Mesendoderm (in vitro differentiated cells): ENCODE data around the gene RASAL1.

ENCODE experiments used
- DNase-seq: peaks from one replicate; pipeline ENCODE4 v3.0.0; 2013
- H2AK5ac ChIP-seq: 2 replicates; pipeline ENCODE4 v1.6.1; 2013; ENCODE audit warnings: low read length, inconsistent platforms
- H2BK120ac ChIP-seq: 2 replicates; pipeline ENCODE4 v1.6.1; 2013; ENCODE audit warnings: low read depth, mild to moderate bottlenecking, low read length, moderate library complexity, mixed read lengths
- H2BK15ac ChIP-seq: replicated peaks from 2 replicates; pipeline ENCODE4 v1.6.1; 2013; ENCODE audit warnings: low read depth, mild to moderate bottlenecking, moderate library complexity
- H2BK5ac ChIP-seq: 2 replicates; pipeline ENCODE4 v1.6.1; 2013; ENCODE audit warnings: low read length, inconsistent platforms
- H3K18ac ChIP-seq: 2 replicates; pipeline ENCODE4 v1.6.1; 2013; ENCODE audit warnings: mild to moderate bottlenecking, low read length, mixed read lengths
- H3K23ac ChIP-seq: one replicate; pipeline ENCODE4 v1.6.1; 2013; ENCODE audit warnings: low read length
- H3K27ac ChIP-seq: 2 replicates; pipeline ENCODE4 v1.5.1; 2013; ENCODE audit warnings: low read depth, mild to moderate bottlenecking, inconsistent platforms, low read length, moderate library complexity
- H3K27me3 ChIP-seq: 2 replicates; pipeline ENCODE4 v1.6.1; 2013; ENCODE audit warnings: low read length, control low read depth, mild to moderate bottlenecking, inconsistent platforms; ENCODE audit not compliant: insufficient read depth, poor library complexity
- H3K36me3 ChIP-seq: 2 replicates; pipeline ENCODE4 v1.6.1; 2013; ENCODE audit warnings: low read length, inconsistent platforms; ENCODE audit not compliant: control insufficient read depth, insufficient read depth
- H3K4ac ChIP-seq: one replicate; pipeline ENCODE4 v1.6.1; 2013; ENCODE audit warnings: low read depth, mild to moderate bottlenecking, low read length, moderate library complexity
- H3K4me1 ChIP-seq: 2 replicates; pipeline ENCODE4 v1.6.1; 2013; ENCODE audit warnings: low read depth, low read length, inconsistent platforms; ENCODE audit not compliant: control insufficient read depth
- H3K4me2 ChIP-seq: 2 replicates; pipeline ENCODE4 v1.6.1; 2013; ENCODE audit warnings: low read length
- H3K4me3 ChIP-seq: 2 replicates; pipeline ENCODE4 v1.5.1; 2013; ENCODE audit warnings: mild to moderate bottlenecking, low read length
- H3K56ac ChIP-seq: one replicate; pipeline ENCODE4 v1.6.1; 2013; ENCODE audit warnings: low read length
- H3K79me1 ChIP-seq: 2 replicates; pipeline ENCODE4 v1.6.1; 2013; ENCODE audit warnings: low read length, inconsistent platforms
- H3K79me2 ChIP-seq: 2 replicates; pipeline ENCODE4 v1.6.1; 2013; ENCODE audit warnings: mild to moderate bottlenecking, low read length; ENCODE audit not compliant: control insufficient read depth, insufficient read depth
- H3K9ac ChIP-seq: 2 replicates; pipeline ENCODE4 v1.6.1; 2013; ENCODE audit warnings: low read length, inconsistent platforms
- H4K5ac ChIP-seq: one replicate; pipeline ENCODE4 v1.6.1; 2013; ENCODE audit warnings: low read length
- H4K8ac ChIP-seq: one replicate; pipeline ENCODE4 v1.6.1; 2013; ENCODE audit warnings: low read depth, mild to moderate bottlenecking, control low read depth, low read length, moderate library complexity
- WGBS: extraction: QIAGEN DNeasy Blood & Tissue Kit; methylation state at CpG from one replicate; pipeline ENCODE4 v1.1.7; 2013; ENCODE audit warnings: low lambda C conversion rate, missing lambda C conversion rate; ENCODE audit not compliant: insufficient coverage; ENCODE audit errors: extremely low coverage; 5-methylcytosine and 5-hydroxymethylcytosine counted together

The RASAL1 gene

GRCh38 chr12:113165521-113166450 is 30.2 kb upstream of the RASAL1 start:
- no peak overlapping the region for H3K56ac ChIP-seq
- H3K36me3 ChIP-seq, result peaks cover 9% of the 10 kb centered on the region
- no peak overlapping the region for H4K5ac ChIP-seq
- no peak overlapping the region for H2BK15ac ChIP-seq
- no peaks in the 10 kb centered on the region for H3K4me1 ChIP-seq
- H2BK120ac ChIP-seq, result no peak overlapping the region
- no peaks in the 10 kb centered on the region for H3K79me2 ChIP-seq
- no peak overlapping the region for H3K9ac ChIP-seq
- DNase-seq, result peak; percentile 12
- no peak overlapping the region for H3K4me3 ChIP-seq
- no peak overlapping the region for H3K18ac ChIP-seq
- H3K4ac ChIP-seq, result no peak overlapping the region
- no peaks in the 10 kb centered on the region for H3K27me3 ChIP-seq
- no peak overlapping the region for H3K23ac ChIP-seq
- WGBS, result no CpG with 5 or more reads among the region's 32 CpGs
- H2AK5ac ChIP-seq, result no peak overlapping the region
- no peak overlapping the region for H3K27ac ChIP-seq
- no peak overlapping the region for H4K8ac ChIP-seq
- no peak overlapping the region for H3K4me2 ChIP-seq
- H3K79me1 ChIP-seq, result no peaks in the 10 kb centered on the region
- no peak overlapping the region for H2BK5ac ChIP-seq

- H3K36me3 ChIP-seq, result peaks cover 13% of the 10 kb centered on the region
- no peak overlapping the region for H2BK5ac ChIP-seq
- no CpG with 5 or more reads among the region's 13 CpGs for WGBS
- H3K4me2 ChIP-seq, result no peak overlapping the region
- H3K23ac ChIP-seq, result no peak overlapping the region
- no peak overlapping the region for H2AK5ac ChIP-seq
- H3K79me1 ChIP-seq, result no peaks in the 10 kb centered on the region
- H2BK120ac ChIP-seq, result no peak overlapping the region
- no peak for DNase-seq
- H3K4me1 ChIP-seq, result no peaks in the 10 kb centered on the region
- no peak overlapping the region for H3K9ac ChIP-seq
- no peak overlapping the region for H4K8ac ChIP-seq
- H3K56ac ChIP-seq, result no peak overlapping the region
- no peak overlapping the region for H2BK15ac ChIP-seq
- no peaks in the 10 kb centered on the region for H3K79me2 ChIP-seq
- H3K27me3 ChIP-seq, result no peaks in the 10 kb centered on the region
- H3K4ac ChIP-seq, result no peak overlapping the region
- no peak overlapping the region for H3K27ac ChIP-seq
- H3K4me3 ChIP-seq, result no peak overlapping the region
- H3K18ac ChIP-seq, result no peak overlapping the region
- no peak overlapping the region for H4K5ac ChIP-seq
These were observed 28.5 kb upstream of the RASAL1 start for GRCh38 chr12:113164014-113164413.

DNA sequence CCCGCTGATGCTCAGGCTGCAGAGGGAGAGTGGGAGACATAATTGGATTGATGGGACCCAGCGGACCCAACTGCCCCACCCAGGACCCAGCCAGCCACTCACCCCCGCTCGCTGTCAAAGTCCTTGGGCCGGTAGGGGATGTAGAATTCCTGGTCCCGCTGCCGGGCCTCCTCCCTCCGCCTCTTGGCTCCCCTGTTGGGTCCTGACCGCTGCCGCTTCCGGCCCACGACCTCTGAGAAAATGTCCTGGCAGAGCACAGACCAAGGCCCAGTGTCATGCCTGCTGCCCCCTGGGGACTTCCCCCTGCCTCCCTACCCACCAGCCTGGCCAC is 27.4 kb upstream of the RASAL1 start:
- no peak overlapping the region for H3K4me3 ChIP-seq
- H3K79me2 ChIP-seq, result no peaks in the 10 kb centered on the region
- no CpG with 5 or more reads among the region's 12 CpGs for WGBS
- no peak overlapping the region for H3K27ac ChIP-seq
- H3K18ac ChIP-seq, result no peak overlapping the region
- H2BK120ac ChIP-seq, result no peak overlapping the region
- no peak overlapping the region for H2BK15ac ChIP-seq
- no peak overlapping the region for H3K4ac ChIP-seq
- no peaks in the 10 kb centered on the region for H3K4me1 ChIP-seq
- H3K9ac ChIP-seq, result no peak overlapping the region
- H4K5ac ChIP-seq, result no peak overlapping the region
- no peak overlapping the region for H4K8ac ChIP-seq
- H3K79me1 ChIP-seq, result no peaks in the 10 kb centered on the region
- H3K36me3 ChIP-seq, result peaks cover 14% of the 10 kb centered on the region
- no peak for DNase-seq
- no peak overlapping the region for H2AK5ac ChIP-seq
- no peak overlapping the region for H3K56ac ChIP-seq
- no peaks in the 10 kb centered on the region for H3K27me3 ChIP-seq
- H3K23ac ChIP-seq, result no peak overlapping the region
- H2BK5ac ChIP-seq, result no peak overlapping the region
- no peak overlapping the region for H3K4me2 ChIP-seq

DNA sequence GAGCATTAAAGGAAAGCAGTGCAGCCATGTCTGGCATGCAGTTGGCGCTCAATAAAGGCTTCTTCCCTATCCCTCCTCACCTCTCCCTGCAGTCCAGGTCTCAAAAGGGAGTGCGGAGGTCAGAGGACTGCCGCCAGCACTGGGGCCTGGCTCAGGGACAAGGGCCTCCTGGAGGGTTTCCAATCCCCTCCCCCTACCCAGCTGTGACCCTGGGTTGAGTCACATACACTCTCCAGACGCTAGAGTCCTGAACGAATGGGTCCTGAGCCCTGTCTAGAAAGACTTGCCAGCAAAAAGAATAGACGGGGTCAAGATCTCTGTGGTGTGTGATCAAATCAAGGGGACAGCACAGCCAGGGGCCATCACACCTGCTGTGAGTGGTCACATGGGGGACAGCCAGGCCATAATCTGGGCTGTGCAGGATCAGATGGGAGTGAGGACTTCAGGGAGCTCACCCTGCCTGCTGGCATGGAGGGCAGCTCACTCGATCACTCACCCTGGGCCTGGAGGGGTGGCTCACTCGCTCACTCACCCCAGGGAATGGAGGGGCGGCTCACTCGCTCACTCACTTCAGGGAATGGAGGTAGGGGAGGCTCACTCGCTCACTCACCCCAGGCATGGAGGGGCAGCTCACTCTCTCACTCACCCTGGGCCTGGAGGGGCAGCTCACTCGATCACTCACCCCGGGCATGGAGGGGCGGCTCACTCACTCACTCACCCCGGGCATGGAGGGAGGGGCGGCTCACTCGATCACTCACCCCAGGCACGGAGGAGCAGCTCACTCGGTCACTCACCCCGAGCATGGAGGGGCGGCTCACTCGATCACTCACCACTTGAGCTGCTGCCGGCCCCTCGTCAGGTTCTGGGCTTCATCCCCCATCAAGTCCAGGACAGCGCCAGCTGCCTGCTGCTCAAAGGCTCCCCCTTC is 26.8 kb upstream of the RASAL1 start:
- Histone ChIP-seq H2BK15ac (no peak overlapping the region), H3K9ac (no peak overlapping the region), H3K56ac (no peak overlapping the region), H2BK5ac (no peak overlapping the region), H3K23ac (no peak overlapping the region), H3K4ac (no peak overlapping the region), H3K4me1 (no peaks in the 10 kb centered on the region), H3K27ac (no peak overlapping the region), H3K36me3 (peaks cover 14% of the 10 kb centered on the region), H3K4me3 (no peak overlapping the region), H2BK120ac (no peak overlapping the region), H3K4me2 (no peak overlapping the region), H3K18ac (no peak overlapping the region), H3K27me3 (no peaks in the 10 kb centered on the region), H3K79me1 (no peaks in the 10 kb centered on the region), H3K79me2 (no peaks in the 10 kb centered on the region), H2AK5ac (no peak overlapping the region), H4K8ac (no peak overlapping the region), H4K5ac (no peak overlapping the region)
- no CpG with 5 or more reads among the region's 25 CpGs for WGBS
- peak; percentile 50 for DNase-seq

DNA sequence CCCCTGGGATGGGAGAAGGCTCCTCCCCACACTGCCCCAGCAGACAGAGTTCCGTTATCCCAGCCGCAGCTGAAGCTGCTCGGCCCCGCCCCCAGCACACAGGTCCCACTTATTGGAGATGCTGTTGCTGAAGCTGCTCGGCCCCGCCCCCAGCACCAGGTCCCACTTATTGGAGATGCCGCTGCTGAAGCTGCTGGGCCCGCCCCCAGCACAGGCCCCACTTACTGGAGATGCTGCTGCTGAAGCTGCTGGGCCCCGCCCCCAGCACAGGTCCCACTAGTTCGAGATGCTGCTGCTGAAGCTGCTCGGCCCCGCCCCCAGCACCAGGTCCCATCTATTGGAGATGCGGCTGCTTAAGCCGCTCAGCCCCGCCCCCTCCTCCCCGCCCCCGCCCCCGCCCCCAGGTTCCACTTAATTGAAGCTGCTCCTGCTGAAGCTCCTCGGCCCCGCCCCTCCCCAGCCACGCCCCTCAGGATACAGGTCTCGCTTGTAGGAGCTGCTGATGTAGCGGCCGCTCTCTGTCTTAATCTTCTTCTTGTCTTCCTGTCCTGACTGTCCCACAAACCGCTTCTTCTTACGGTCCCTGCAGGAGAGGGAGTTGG is 26.0 kb upstream of the RASAL1 start:
- DNase-seq, result peak; percentile 99
- Histone ChIP-seq H3K36me3 (peaks cover 14% of the 10 kb centered on the region), H3K4me1 (no peaks in the 10 kb centered on the region), H3K4me3 (no peak overlapping the region), H3K4ac (no peak overlapping the region), H2BK120ac (no peak overlapping the region), H3K9ac (no peak overlapping the region), H2BK15ac (no peak overlapping the region), H3K4me2 (no peak overlapping the region), H3K27ac (no peak overlapping the region), H4K5ac (no peak overlapping the region), H3K23ac (no peak overlapping the region), H2BK5ac (no peak overlapping the region), H4K8ac (no peak overlapping the region), H3K56ac (no peak overlapping the region), H3K79me2 (no peaks in the 10 kb centered on the region), H3K27me3 (no peaks in the 10 kb centered on the region), H3K18ac (no peak overlapping the region), H3K79me1 (no peaks in the 10 kb centered on the region), H2AK5ac (no peak overlapping the region)
- whole genome bisulfite sequencing, result no CpG with 5 or more reads among the region's 26 CpGs
